Mesothelial cell of epicardium (in vitro differentiated cells): ENCODE measurements around the gene KHDRBS1. TPM values are rescaled to one million over a fixed set of nuclear protein-coding genes. Genes with fewer than 3 reads are reported as not detected.
"Not testable (repeated sequence)": the region's sequence is repeated elsewhere in the genome, so short reads cannot be mapped to it uniquely, and the experiment has no call there.

Experiments used
- DNase-seq, 2 experiments: peaks; one replicate each; pipeline ENCODE4 v3.0.0; 2021; ENCODE audit warnings: low spot score in 2 of 2; ENCODE audit not compliant: unreplicated experiment in 2 of 2
- H3K27ac Mint-ChIP-seq: 2 replicates; pipeline ENCODE4 v1.8.0; 2021; ENCODE audit warnings: mixed read lengths
- H3K27me3 Mint-ChIP-seq: 2 replicates; pipeline ENCODE4 v1.8.0; 2021; ENCODE audit warnings: low read depth, mixed read lengths
- H3K36me3 Mint-ChIP-seq: 2 replicates; pipeline ENCODE4 v1.8.0; 2021; ENCODE audit warnings: mixed read lengths
- H3K4me1 Mint-ChIP-seq: 2 replicates; pipeline ENCODE4 v1.8.0; 2021; ENCODE audit warnings: mixed read lengths
- H3K4me3 Mint-ChIP-seq: 2 replicates; pipeline ENCODE4 v1.8.0; 2021; ENCODE audit warnings: mild to moderate bottlenecking, moderate library complexity, mixed read lengths
- H3K9me3 Mint-ChIP-seq: 2 replicates; pipeline ENCODE4 v1.8.0; 2021; ENCODE audit warnings: mixed read lengths
- CTCF ChIP-seq: fragments of 200-600 bp; sonication (generic); IDR thresholded peaks from one replicate; pipeline ENCODE4 v1.5.0; 2021; ENCODE audit warnings: antibody characterized with exemption; ENCODE audit not compliant: unreplicated experiment
- total RNA-seq: library from RNA; stranded (reverse); gene quantifications from 3 replicates; pipeline ENCODE4 v1.2.1, GENCODE V29; 2021

KHDRBS1 gene
- total RNA-seq, 1 donor from 2014 or later, result 246 TPM

- Mint-ChIP-seq H3K4me3 (no peak overlapping the region), H3K9me3 (peaks cover 4% of the 10 kb centered on the region), H3K36me3 (no peaks in the 10 kb centered on the region), H3K4me1 (peaks cover 11% of the 10 kb centered on the region), H3K27me3 (peaks cover 7% of the 10 kb centered on the region), H3K27ac (no peak overlapping the region)
- DNase-seq, result no peak
- TF ChIP-seq CTCF, result no peak
These were observed 26.5 kb upstream of the KHDRBS1 start for GRCh38 chr1:31987135-31987619.

DNA sequence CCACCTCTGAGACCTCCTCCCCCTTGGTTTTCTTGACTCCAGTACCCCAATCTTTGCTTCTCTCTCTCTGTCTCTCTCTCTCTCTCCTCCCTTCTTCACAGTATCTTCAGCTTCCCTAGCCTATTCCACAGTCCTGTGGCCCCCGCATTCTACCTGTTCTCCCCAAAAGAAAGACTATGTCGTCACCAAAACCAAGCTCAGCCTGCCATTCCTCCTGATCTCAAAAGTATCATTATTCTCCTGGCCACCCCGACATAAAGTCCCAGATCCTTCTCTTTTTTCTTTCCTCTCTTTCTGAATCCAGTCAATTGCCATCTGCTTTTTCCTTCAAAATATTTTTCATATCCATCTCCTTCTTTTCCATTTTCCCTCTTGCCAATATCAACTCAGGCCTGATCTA is 23.7 kb upstream of the KHDRBS1 start:
- H3K4me1 Mint-ChIP-seq, result peaks cover 6% of the 10 kb centered on the region
- no peaks in the 10 kb centered on the region for H3K9me3 Mint-ChIP-seq
- DNase-seq, result no peak
- no peak overlapping the region for H3K4me3 Mint-ChIP-seq
- H3K27ac Mint-ChIP-seq, result no peak overlapping the region
- no peaks in the 10 kb centered on the region for H3K36me3 Mint-ChIP-seq
- TF ChIP-seq CTCF, result no peak
- H3K27me3 Mint-ChIP-seq, result peaks cover 9% of the 10 kb centered on the region

DNA sequence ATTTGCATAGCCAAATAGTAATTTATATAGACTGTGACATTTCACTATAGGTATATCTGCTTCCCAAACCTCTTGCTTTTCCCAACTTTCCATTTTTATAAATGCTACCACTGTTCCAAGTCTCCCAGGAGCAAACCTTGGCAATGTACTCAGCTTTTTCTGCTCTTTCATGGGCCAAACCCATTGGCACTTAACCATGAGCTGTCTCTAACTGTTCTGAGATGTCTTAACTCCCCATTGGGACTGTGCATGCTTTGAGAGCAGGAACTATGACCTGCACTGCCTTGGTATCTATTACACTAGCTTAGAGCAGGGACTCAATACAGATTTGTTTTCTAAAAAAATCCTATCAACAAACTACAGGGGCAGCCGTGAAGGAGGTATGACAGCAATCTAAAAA is 22.5 kb upstream of the KHDRBS1 start:
- no peak for TF ChIP-seq CTCF
- H3K27me3 Mint-ChIP-seq, result peaks cover 9% of the 10 kb centered on the region
- H3K27ac Mint-ChIP-seq, result no peak overlapping the region
- no peaks in the 10 kb centered on the region for H3K36me3 Mint-ChIP-seq
- no peaks in the 10 kb centered on the region for H3K4me1 Mint-ChIP-seq
- DNase-seq, result no peak
- H3K4me3 Mint-ChIP-seq, result no peak overlapping the region
- no peaks in the 10 kb centered on the region for H3K9me3 Mint-ChIP-seq

GRCh38 chr1:31995263-31995662 is 18.4 kb upstream of the KHDRBS1 start:
- H3K27ac Mint-ChIP-seq, result no peak overlapping the region
- no peaks in the 10 kb centered on the region for H3K9me3 Mint-ChIP-seq
- H3K4me1 Mint-ChIP-seq, result no peaks in the 10 kb centered on the region
- H3K36me3 Mint-ChIP-seq, result no peaks in the 10 kb centered on the region
- no peak for TF ChIP-seq CTCF
- peaks cover 5% of the 10 kb centered on the region for H3K27me3 Mint-ChIP-seq
- H3K4me3 Mint-ChIP-seq, result no peak overlapping the region
- no peak for DNase-seq

DNA sequence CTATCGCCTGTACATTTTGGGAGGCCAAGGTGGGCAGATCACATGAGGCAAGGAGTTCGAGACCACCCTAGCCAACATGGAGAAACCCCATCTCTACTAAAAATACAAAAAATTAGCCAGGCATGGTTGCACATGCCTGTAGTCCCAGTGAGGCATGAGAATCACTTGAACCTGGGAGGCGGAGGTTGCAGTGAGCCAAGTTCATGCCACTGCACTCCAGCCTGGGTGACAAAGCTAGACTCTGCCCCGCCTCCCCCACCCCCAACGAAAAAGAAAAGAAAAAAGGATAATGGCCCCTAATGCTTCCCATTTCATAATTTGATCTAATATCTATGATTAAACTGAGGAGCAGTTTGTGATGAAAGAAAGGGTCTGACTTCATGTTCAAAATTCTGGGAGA is 17.5 kb upstream of the KHDRBS1 start:
- DNase-seq, H3K36me3 Mint-ChIP-seq, H3K27me3 Mint-ChIP-seq, H3K27ac Mint-ChIP-seq, H3K9me3 Mint-ChIP-seq, H3K4me1 Mint-ChIP-seq, H3K4me3 Mint-ChIP-seq: not testable (repeated sequence)

GRCh38 chr1:32001863-32002262 is 11.8 kb upstream of the KHDRBS1 start:
- TF ChIP-seq CTCF, result no peak
- Mint-ChIP-seq H3K27ac (no peak overlapping the region), H3K36me3 (no peaks in the 10 kb centered on the region), H3K4me3 (no peak overlapping the region), H3K9me3 (no peaks in the 10 kb centered on the region), H3K27me3 (no peaks in the 10 kb centered on the region), H3K4me1 (no peaks in the 10 kb centered on the region)
- DNase-seq, result no peak

GRCh38 chr1:32002285-32002684 is 11.4 kb upstream of the KHDRBS1 start:
- H3K9me3 Mint-ChIP-seq, H3K27ac Mint-ChIP-seq, H3K4me3 Mint-ChIP-seq, DNase-seq, H3K27me3 Mint-ChIP-seq, H3K4me1 Mint-ChIP-seq, H3K36me3 Mint-ChIP-seq: not testable (repeated sequence)
